Panc1 (cell line): ENCODE measurements around the gene LHFPL2. TPM values are rescaled to one million over a fixed set of nuclear protein-coding genes. Genes with fewer than 3 reads are reported as not detected.

Experiments used
- ATAC-seq: fragments of 200-7000 bp; cut with Tn5 transposase; 2 replicates; pipeline ENCODE4 v1.9.1; 2020; ENCODE audit warnings: mild to moderate bottlenecking, moderate library complexity
- BruUV-seq: library from RNA; stranded (reverse); fragments of 400-500 nt; replicated peaks from 2 replicates; lab custom pipeline; 2021; lab: Mats Ljungman, UMichigan
- CTCF ChIA-PET: fragments of 300-600 bp; sonication (Branson Sonifier 250); formaldehyde crosslinking; loops from one replicate; lab custom pipeline; 2022; ENCODE audit warnings: antibody characterized with exemption; lab: Charles Lee
- POLR2A ChIA-PET: fragments of 300-600 bp; sonication (Branson Sonifier 250); formaldehyde crosslinking; loops from one replicate; lab custom pipeline; 2022; ENCODE audit warnings: antibody characterized with exemption; lab: Charles Lee
- DNase-seq: peaks from one replicate; pipeline ENCODE4 v3.0.0-alpha.2; 2010; ENCODE audit warnings: low read depth, low spot score
- H3K27ac ChIP-seq: 2 replicates; pipeline ENCODE4 v1.5.1; 2011; ENCODE audit warnings: mild to moderate bottlenecking, low read length, inconsistent platforms
- H3K27me3 ChIP-seq: fragments of 200-500 bp; sonication (Bioruptor generic); 2 replicates; pipeline ENCODE4 v1.6.0; 2014; ENCODE audit warnings: low read length, inconsistent platforms; ENCODE audit not compliant: control insufficient read depth, insufficient read depth
- H3K36me3 ChIP-seq: fragments of 200-500 bp; sonication (Bioruptor generic); 2 replicates; pipeline ENCODE4 v1.5.1; 2014; ENCODE audit warnings: inconsistent platforms, mild to moderate bottlenecking, low read length, moderate library complexity; ENCODE audit not compliant: control insufficient read depth, insufficient read depth
- H3K4me1 ChIP-seq: 2 replicates; pipeline ENCODE4 v1.5.1; 2011; ENCODE audit warnings: inconsistent platforms, mild to moderate bottlenecking, low read length, moderate library complexity; ENCODE audit not compliant: control insufficient read depth, insufficient read depth
- H3K4me3 ChIP-seq, 2 experiments: 2 replicates each; pipeline ENCODE4 v1.5.1; 2011 to 2012; ENCODE audit warnings: low read depth in 2 of 2, low read length in 2 of 2, mild to moderate bottlenecking in 2 of 2, inconsistent platforms in 1 of 2, moderate library complexity in 1 of 2
- H3K9me3 ChIP-seq: fragments of 200-500 bp; sonication (Bioruptor generic); 2 replicates; pipeline ENCODE4 v1.5.1; 2014; ENCODE audit warnings: low read depth, mild to moderate bottlenecking, inconsistent platforms, low read length, moderate library complexity; ENCODE audit not compliant: control insufficient read depth, insufficient read depth
- POLR2AphosphoS5 ChIP-seq: IDR thresholded peaks from 2 replicates; pipeline ENCODE4 v1.6.1; 2012; ENCODE audit warnings: mild to moderate bottlenecking, low read depth, low read length, moderate library complexity
- SIN3A ChIP-seq: IDR thresholded peaks from 2 replicates; pipeline ENCODE4 v1.6.1; 2012; ENCODE audit warnings: low read depth, mild to moderate bottlenecking, low read length, moderate library complexity, borderline replicate concordance; ENCODE audit not compliant: insufficient read depth
- TCF7L2 ChIP-seq: IDR thresholded peaks from 2 replicates; pipeline ENCODE4 v1.6.1; 2011; ENCODE audit warnings: mild to moderate bottlenecking, low read depth, low read length, inconsistent platforms
- in situ Hi-C: cut with HindIII; loops from 2 replicates; pipeline ENCODE4 v1.10.0; 2016; ENCODE audit warnings: low sequenced_read_pairs, low pct_unique_long_range_greater_than_20kb
- intact Hi-C: fragments of 100-400 bp; cut with micrococcal nuclease; formaldehyde crosslinking; loops from one replicate; pipeline ENCODE4 v1.10.0; 2022; ENCODE audit not compliant: unreplicated experiment
- total RNA-seq: library from RNA; stranded (reverse); gene quantifications from one replicate; pipeline ENCODE4 v1.2.1, GENCODE V29; 2021; ENCODE audit not compliant: unreplicated experiment
- TF ChIP-seq, protein P1 (sequence below): fragments of 450-650 bp; IDR thresholded peaks from 2 replicates; pipeline ENCODE4 v1.5.1; 2017; ENCODE audit warnings: mild to moderate bottlenecking
- TF ChIP-seq, protein P2 (sequence below), 2 experiments: IDR thresholded peaks; 2 replicates each; pipeline ENCODE4 v1.6.1; 2011 to 2012; ENCODE audit warnings: low read depth in 2 of 2, control low read depth in 1 of 2, low read length in 1 of 2, mild to moderate bottlenecking in 1 of 2, moderate library complexity in 1 of 2; ENCODE audit not compliant: insufficient read depth in 1 of 2

The LHFPL2 gene
- total RNA-seq, 1 experiment from 2014 or later = 25.8 TPM

DNA sequence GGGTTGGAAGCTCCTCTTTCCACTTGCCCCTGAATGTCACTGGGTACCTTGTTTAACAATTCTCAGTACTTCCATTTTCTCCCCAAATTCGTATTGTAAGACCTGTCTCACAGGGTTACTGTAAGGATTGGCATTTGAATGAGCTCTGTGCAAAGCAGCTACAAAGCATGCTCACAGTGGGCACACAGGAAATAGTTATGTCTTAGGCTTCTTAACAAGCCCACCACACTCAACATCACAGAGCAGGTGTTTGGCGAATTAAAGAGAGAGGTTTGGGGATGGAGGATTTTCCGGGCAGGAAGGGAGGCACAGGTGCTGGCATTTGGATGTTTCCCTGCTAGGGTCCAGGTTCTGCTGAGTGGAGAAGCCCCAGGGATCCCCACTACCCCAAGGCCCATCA, 17.0 kb upstream of the LHFPL2 start:
- POLR2A ChIA-PET = no interaction called here
- BruUV-seq = no TSS peak
- Histone ChIP-seq H3K9me3 (no peaks in the 10 kb centered on the region), H3K4me3 (no peak overlapping the region), H3K36me3 (no peaks in the 10 kb centered on the region), H3K27me3 (no peaks in the 10 kb centered on the region), H3K27ac (no peak overlapping the region), H3K4me1 (no peaks in the 10 kb centered on the region; the same call in 1 of the 2 replicates)
- DNase-seq (no peak), ATAC-seq (no peak)
- CTCF ChIA-PET = no interaction called here
- in situ Hi-C loops = no loop called here
- TF ChIP-seq, protein P1, sequence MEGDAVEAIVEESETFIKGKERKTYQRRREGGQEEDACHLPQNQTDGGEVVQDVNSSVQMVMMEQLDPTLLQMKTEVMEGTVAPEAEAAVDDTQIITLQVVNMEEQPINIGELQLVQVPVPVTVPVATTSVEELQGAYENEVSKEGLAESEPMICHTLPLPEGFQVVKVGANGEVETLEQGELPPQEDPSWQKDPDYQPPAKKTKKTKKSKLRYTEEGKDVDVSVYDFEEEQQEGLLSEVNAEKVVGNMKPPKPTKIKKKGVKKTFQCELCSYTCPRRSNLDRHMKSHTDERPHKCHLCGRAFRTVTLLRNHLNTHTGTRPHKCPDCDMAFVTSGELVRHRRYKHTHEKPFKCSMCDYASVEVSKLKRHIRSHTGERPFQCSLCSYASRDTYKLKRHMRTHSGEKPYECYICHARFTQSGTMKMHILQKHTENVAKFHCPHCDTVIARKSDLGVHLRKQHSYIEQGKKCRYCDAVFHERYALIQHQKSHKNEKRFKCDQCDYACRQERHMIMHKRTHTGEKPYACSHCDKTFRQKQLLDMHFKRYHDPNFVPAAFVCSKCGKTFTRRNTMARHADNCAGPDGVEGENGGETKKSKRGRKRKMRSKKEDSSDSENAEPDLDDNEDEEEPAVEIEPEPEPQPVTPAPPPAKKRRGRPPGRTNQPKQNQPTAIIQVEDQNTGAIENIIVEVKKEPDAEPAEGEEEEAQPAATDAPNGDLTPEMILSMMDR = no peak
- TF ChIP-seq, protein P2, sequence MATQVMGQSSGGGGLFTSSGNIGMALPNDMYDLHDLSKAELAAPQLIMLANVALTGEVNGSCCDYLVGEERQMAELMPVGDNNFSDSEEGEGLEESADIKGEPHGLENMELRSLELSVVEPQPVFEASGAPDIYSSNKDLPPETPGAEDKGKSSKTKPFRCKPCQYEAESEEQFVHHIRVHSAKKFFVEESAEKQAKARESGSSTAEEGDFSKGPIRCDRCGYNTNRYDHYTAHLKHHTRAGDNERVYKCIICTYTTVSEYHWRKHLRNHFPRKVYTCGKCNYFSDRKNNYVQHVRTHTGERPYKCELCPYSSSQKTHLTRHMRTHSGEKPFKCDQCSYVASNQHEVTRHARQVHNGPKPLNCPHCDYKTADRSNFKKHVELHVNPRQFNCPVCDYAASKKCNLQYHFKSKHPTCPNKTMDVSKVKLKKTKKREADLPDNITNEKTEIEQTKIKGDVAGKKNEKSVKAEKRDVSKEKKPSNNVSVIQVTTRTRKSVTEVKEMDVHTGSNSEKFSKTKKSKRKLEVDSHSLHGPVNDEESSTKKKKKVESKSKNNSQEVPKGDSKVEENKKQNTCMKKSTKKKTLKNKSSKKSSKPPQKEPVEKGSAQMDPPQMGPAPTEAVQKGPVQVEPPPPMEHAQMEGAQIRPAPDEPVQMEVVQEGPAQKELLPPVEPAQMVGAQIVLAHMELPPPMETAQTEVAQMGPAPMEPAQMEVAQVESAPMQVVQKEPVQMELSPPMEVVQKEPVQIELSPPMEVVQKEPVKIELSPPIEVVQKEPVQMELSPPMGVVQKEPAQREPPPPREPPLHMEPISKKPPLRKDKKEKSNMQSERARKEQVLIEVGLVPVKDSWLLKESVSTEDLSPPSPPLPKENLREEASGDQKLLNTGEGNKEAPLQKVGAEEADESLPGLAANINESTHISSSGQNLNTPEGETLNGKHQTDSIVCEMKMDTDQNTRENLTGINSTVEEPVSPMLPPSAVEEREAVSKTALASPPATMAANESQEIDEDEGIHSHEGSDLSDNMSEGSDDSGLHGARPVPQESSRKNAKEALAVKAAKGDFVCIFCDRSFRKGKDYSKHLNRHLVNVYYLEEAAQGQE (IDR thresholded peaks at IDR 0.05; ENCODE audit: insufficient read depth in 1 of 2, low read depth in 2 of 2, low read length in 1 of 2) = no peak
- TF ChIP-seq POLR2AphosphoS5 = no peak
- no peak for TF ChIP-seq SIN3A
- TF ChIP-seq TCF7L2 = no peak
- intact Hi-C loops = no loop called here

DNA sequence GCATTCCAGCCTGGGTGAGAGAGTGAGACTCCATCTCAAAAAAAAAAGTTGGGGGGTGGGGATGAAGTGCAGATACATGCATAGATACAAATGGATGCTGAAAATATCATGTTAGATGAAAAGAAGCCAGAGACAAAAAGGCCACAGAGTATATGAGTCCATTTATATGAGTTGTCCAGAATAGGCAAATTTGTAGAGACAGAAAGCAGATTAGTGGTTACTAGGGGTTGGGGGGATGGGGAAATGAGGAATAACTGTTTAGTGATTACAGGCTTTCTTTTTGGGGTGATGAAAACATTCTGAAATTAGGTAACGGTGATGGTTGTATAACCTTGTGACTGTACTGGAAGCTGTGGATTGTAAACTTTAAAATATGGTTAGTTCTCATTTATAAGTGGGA, 13.8 kb upstream of the LHFPL2 start:
- ChIA-PET CTCF (interaction anchor here (0.6 kb wide), 1 partner anchor 23 kb away, joined by 3 read pairs; no protein-coding TSS in a partner anchor), POLR2A (no interaction called here)
- no peaks in the 10 kb centered on the region for H3K36me3 ChIP-seq

More for the DNA sequence above, 13.8 kb upstream of the LHFPL2 start:
- BruUV-seq = no TSS peak
- ATAC-seq (no peak), DNase-seq (no peak)
- H3K9me3 ChIP-seq = no peaks in the 10 kb centered on the region
- TF ChIP-seq, protein P2 (IDR thresholded peaks at IDR 0.05; ENCODE audit: insufficient read depth in 1 of 2, low read depth in 2 of 2, low read length in 1 of 2) = no peak
- TF ChIP-seq POLR2AphosphoS5 (no peak), SIN3A (no peak), TCF7L2 (no peak)
- TF ChIP-seq, protein P1 = no peak
- no peak overlapping the region for H3K4me3 ChIP-seq
- no peaks in the 10 kb centered on the region; the same call in 1 of the 2 replicates for H3K4me1 ChIP-seq
- intact Hi-C loops (no loop called here), in situ Hi-C loops (no loop called here)
- no peak overlapping the region for H3K27ac ChIP-seq
- H3K27me3 ChIP-seq = no peaks in the 10 kb centered on the region
